NT2/D1 (cell line): ENCODE results near the gene UQCRHL.

Source experiments
- DNase-seq: peaks from one replicate; pipeline ENCODE4 v3.0.0-alpha.2; 2011; ENCODE audit warnings: low read depth, low spot score
- H3K27me3 ChIP-seq: 2 replicates; pipeline ENCODE4 v1.6.0; 2011; ENCODE audit warnings: mild to moderate bottlenecking; ENCODE audit not compliant: insufficient read length, insufficient read depth
- H3K36me3 ChIP-seq: 2 replicates; pipeline ENCODE4 v1.6.1; 2011; ENCODE audit warnings: mild to moderate bottlenecking, low read length, mixed read lengths; ENCODE audit not compliant: insufficient read depth, insufficient read length
- H3K4me1 ChIP-seq: 2 replicates; pipeline ENCODE4 v1.5.1; 2011; ENCODE audit not compliant: insufficient read depth, insufficient read length
- H3K4me3 ChIP-seq: 2 replicates; pipeline ENCODE4 v1.5.1; 2011; ENCODE audit warnings: low read depth; ENCODE audit not compliant: insufficient read length
- H3K9ac ChIP-seq: 2 replicates; pipeline ENCODE4 v1.6.0; 2011; ENCODE audit warnings: low read depth; ENCODE audit not compliant: insufficient read length
- H3K9me3 ChIP-seq: 2 replicates; pipeline ENCODE4 v1.5.1; 2011; ENCODE audit warnings: mild to moderate bottlenecking, low read length; ENCODE audit not compliant: insufficient read depth
- SUZ12 ChIP-seq: IDR thresholded peaks from 2 replicates; pipeline ENCODE4 v1.6.1; 2011; ENCODE audit not compliant: insufficient read length, insufficient read depth; ENCODE audit errors: extremely low read depth
- YY1 ChIP-seq: IDR thresholded peaks from 2 replicates; pipeline ENCODE4 v1.6.1; 2011; ENCODE audit not compliant: insufficient read length, insufficient read depth
- ZNF274 ChIP-seq: IDR thresholded peaks from 2 replicates; pipeline ENCODE4 v1.6.1; 2011; ENCODE audit warnings: mild to moderate bottlenecking, low read depth, low read length

Gene UQCRHL

GRCh38 chr1:15799928-15800835 is 7.3 kb downstream of the UQCRHL start:
- peak; percentile 25 for DNase-seq
- Histone ChIP-seq H3K4me3 (no peak overlapping the region), H3K4me1 (peaks cover 8% of the 10 kb centered on the region), H3K36me3 (no peaks in the 10 kb centered on the region), H3K9me3 (no peaks in the 10 kb centered on the region), H3K9ac (no peak overlapping the region), H3K27me3 (no peaks in the 10 kb centered on the region)
- no peak for TF ChIP-seq ZNF274
- no peak for TF ChIP-seq YY1
- no peak for TF ChIP-seq SUZ12

- Histone ChIP-seq H3K27me3 (no peaks in the 10 kb centered on the region), H3K9ac (no peak overlapping the region), H3K9me3 (no peaks in the 10 kb centered on the region), H3K4me3 (no peak overlapping the region), H3K36me3 (no peaks in the 10 kb centered on the region), H3K4me1 (peaks cover 8% of the 10 kb centered on the region)
- TF ChIP-seq SUZ12 = no peak
- TF ChIP-seq YY1 = no peak
- TF ChIP-seq ZNF274 = no peak
- peak; percentile 46 for DNase-seq
Measured at GRCh38 chr1:15799004-15799867, 8.2 kb downstream of the UQCRHL start.

GRCh38 chr1:15797614-15798390 is 9.6 kb downstream of the UQCRHL start:
- no peak overlapping the region for H3K4me3 ChIP-seq
- H3K9ac ChIP-seq = no peak overlapping the region
- no peak for DNase-seq
- H3K27me3 ChIP-seq = no peaks in the 10 kb centered on the region
- H3K9me3 ChIP-seq = no peaks in the 10 kb centered on the region
- no peak for TF ChIP-seq ZNF274
- no peak for TF ChIP-seq SUZ12
- TF ChIP-seq YY1 = no peak
- peaks cover 10% of the 10 kb centered on the region for H3K4me1 ChIP-seq
- no peaks in the 10 kb centered on the region for H3K36me3 ChIP-seq

DNA sequence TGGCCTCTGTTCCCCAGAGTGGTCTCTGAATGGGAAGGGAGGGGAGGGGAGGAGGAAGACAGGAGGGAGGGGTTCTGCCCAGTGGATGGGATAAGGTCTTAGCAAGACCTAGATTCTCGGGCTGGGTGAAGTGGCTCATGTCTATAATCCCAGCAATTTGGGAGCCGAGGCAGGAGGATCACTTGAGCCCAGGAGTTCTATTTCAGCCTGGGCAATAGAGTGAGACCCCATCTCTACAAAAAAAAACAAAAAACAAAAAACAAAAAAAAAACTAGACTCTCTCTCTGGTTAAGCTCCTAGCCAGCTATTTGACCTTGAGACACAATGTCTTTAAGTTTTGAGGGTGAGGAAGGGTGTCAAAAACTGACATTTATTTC is 11.4 kb downstream of the UQCRHL start:
- DNase-seq = no peak
- no peaks in the 10 kb centered on the region for H3K27me3 ChIP-seq
- H3K9me3 ChIP-seq = no peaks in the 10 kb centered on the region
- H3K9ac ChIP-seq = no peak overlapping the region
- TF ChIP-seq ZNF274 = no peak
- no peak for TF ChIP-seq YY1
- no peak for TF ChIP-seq SUZ12
- no peak overlapping the region for H3K4me3 ChIP-seq
- H3K36me3 ChIP-seq = no peaks in the 10 kb centered on the region
- peaks cover 10% of the 10 kb centered on the region for H3K4me1 ChIP-seq

DNA sequence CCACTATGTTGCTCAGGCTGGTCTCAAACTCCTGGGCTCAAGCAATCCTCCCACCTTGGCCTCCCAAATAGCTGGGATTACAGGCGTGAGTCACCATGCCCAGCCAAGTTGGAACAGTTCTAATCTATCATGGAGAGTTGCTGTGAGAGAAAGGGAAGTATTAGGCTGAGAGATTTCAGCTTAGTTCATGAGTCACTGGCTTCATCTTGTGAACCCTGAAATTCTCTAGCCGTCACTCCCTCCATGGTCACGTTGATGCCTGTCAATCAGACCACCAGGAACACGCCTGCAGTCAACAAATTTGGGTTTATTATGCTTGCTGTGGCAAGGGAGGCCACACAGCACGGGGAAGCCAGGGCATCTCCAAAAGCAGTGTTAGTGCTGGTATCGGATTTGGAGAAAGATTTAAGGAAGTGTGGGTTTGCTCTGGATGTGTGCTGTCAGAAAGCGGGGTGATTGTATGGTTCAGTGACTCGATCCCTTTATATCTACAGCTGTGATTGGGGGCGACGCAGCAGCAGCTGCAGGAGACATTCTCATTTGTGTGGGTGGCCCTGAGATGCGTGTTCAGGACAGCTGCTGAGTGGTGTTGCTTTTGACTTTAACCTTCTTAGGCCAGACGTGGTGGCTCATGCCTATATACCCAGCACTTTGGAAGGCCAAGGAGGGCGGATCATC is 18.7 kb downstream of the UQCRHL start:
- Histone ChIP-seq H3K4me1 (peaks cover 2% of the 10 kb centered on the region), H3K36me3 (peaks cover 17% of the 10 kb centered on the region), H3K4me3 (no peak overlapping the region), H3K9me3 (no peaks in the 10 kb centered on the region), H3K9ac (no peak overlapping the region), H3K27me3 (no peaks in the 10 kb centered on the region)
- DNase-seq = no peak
- TF ChIP-seq YY1 (no peak), SUZ12 (no peak), ZNF274 (no peak)

DNA sequence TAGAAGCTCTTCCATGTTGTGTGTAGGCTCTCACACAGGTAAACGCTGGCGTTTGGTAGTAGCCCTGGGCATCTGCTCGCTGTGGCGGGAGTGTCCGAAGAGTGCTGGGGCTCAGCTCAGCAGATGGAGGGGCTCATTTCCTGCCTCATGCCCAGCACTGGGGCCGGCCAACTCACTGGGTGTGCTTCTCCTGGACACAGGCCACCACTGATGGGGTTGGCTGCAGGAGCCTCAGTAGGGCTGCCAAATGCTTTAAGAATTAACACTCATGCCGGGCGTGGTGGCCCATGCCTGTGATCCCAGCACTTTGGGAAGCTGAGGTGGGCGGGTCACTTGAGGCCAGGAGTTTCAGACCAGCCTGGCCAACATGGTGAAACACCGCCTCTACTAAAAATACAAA is 20.9 kb downstream of the UQCRHL start:
- no peaks in the 10 kb centered on the region for H3K27me3 ChIP-seq
- peaks cover 30% of the 10 kb centered on the region for H3K36me3 ChIP-seq
- no peak overlapping the region for H3K4me3 ChIP-seq
- H3K9ac ChIP-seq = no peak overlapping the region
- no peaks in the 10 kb centered on the region for H3K4me1 ChIP-seq
- H3K9me3 ChIP-seq = no peaks in the 10 kb centered on the region
- DNase-seq = no peak
- TF ChIP-seq YY1 = no peak
- no peak for TF ChIP-seq SUZ12
- TF ChIP-seq ZNF274 = no peak
